IMR-90 (cell line): ENCODE data around the gene ATP6V0E2. TPM values are rescaled to one million over a fixed set of nuclear protein-coding genes. Genes with fewer than 3 reads are reported as not detected.

Experiments
- ATAC-seq: fragments of 200-7000 bp; cut with Tn5 transposase; 2 replicates; pipeline ENCODE4 v1.9.1; 2020; ENCODE audit warnings: low read depth, mild to moderate bottlenecking, moderate library complexity
- BruUV-seq: library from RNA; stranded (reverse); fragments of 400-500 nt; replicated peaks from 2 replicates; lab custom pipeline; 2021; lab: Mats Ljungman, UMichigan
- CTCF ChIA-PET: fragments of 300-600 bp; formaldehyde crosslinking; extraction: SDS; loops from one replicate; lab custom pipeline; 2021; ENCODE audit warnings: antibody characterized with exemption; lab: Yijun Ruan, JAX
- POLR2A ChIA-PET: fragments of 300-600 bp; sonication (Branson Sonifier 250); formaldehyde crosslinking; loops from one replicate; lab custom pipeline; 2022; ENCODE audit warnings: antibody characterized with exemption; ENCODE audit not compliant: unreplicated experiment; lab: Charles Lee
- DNase-seq: peaks from one replicate; pipeline ENCODE4 v3.0.0; 2013
- H2AFZ ChIP-seq: replicated peaks from 2 replicates; pipeline ENCODE3; 2013; ENCODE audit warnings: low read length, mild to moderate bottlenecking; ENCODE audit not compliant: poor library complexity
- H2AK5ac ChIP-seq: 2 replicates; pipeline ENCODE4 v1.6.1; 2013; ENCODE audit warnings: low read depth, low read length, inconsistent platforms
- H2AK9ac ChIP-seq: replicated peaks from 2 replicates; pipeline ENCODE3; 2013; ENCODE audit warnings: mild to moderate bottlenecking, low read depth, low read length, moderate library complexity; ENCODE audit not compliant: poor library complexity
- H2BK120ac ChIP-seq: 2 replicates; pipeline ENCODE4 v1.6.1; 2013; ENCODE audit warnings: low read depth, low read length, inconsistent platforms
- H2BK15ac ChIP-seq: 3 replicates; pipeline ENCODE4 v1.6.1; 2013; ENCODE audit warnings: low read depth, low read length, inconsistent platforms
- H2BK20ac ChIP-seq: 2 replicates; pipeline ENCODE4 v1.6.1; 2013; ENCODE audit warnings: low read depth, mild to moderate bottlenecking, inconsistent platforms, low read length, moderate library complexity
- H2BK5ac ChIP-seq: 2 replicates; pipeline ENCODE4 v1.6.1; 2013; ENCODE audit warnings: mild to moderate bottlenecking, low read depth, low read length, inconsistent platforms; ENCODE audit not compliant: poor library complexity, severe bottlenecking
- H3K14ac ChIP-seq: replicated peaks from 2 replicates; pipeline ENCODE4 v1.6.1; 2013; ENCODE audit warnings: low read depth, low read length, inconsistent platforms
- H3K18ac ChIP-seq: 2 replicates; pipeline ENCODE4 v1.6.1; 2013; ENCODE audit warnings: low read depth, low read length, control low read depth
- H3K23ac ChIP-seq: 2 replicates; pipeline ENCODE4 v1.6.1; 2013; ENCODE audit warnings: low read depth, low read length, inconsistent platforms
- H3K27ac ChIP-seq: 2 replicates; pipeline ENCODE4 v1.5.1; 2013; ENCODE audit warnings: mild to moderate bottlenecking, control low read depth, low read length; ENCODE audit not compliant: insufficient read depth
- H3K27me3 ChIP-seq: 2 replicates; pipeline ENCODE4 v1.6.1; 2013; ENCODE audit warnings: low read length; ENCODE audit not compliant: control insufficient read depth, insufficient read depth
- H3K36me3 ChIP-seq: 2 replicates; pipeline ENCODE4 v1.6.1; 2013; ENCODE audit warnings: low read length, mixed read lengths; ENCODE audit not compliant: control insufficient read depth, insufficient read depth
- H3K4ac ChIP-seq: 2 replicates; pipeline ENCODE4 v1.6.1; 2013; ENCODE audit warnings: low read depth, low read length, inconsistent platforms
- H3K4me1 ChIP-seq: 2 replicates; pipeline ENCODE4 v1.6.1; 2013; ENCODE audit warnings: low read length, mixed read lengths; ENCODE audit not compliant: control insufficient read depth, insufficient read depth
- H3K4me2 ChIP-seq: 2 replicates; pipeline ENCODE4 v1.6.1; 2013; ENCODE audit warnings: low read depth, mild to moderate bottlenecking, control low read depth, low read length, moderate library complexity
- H3K4me3 ChIP-seq: 2 replicates; pipeline ENCODE4 v1.5.1; 2013; ENCODE audit warnings: low read depth, mild to moderate bottlenecking, control low read depth, low read length, moderate library complexity; ENCODE audit not compliant: insufficient read depth
- H3K56ac ChIP-seq: 2 replicates; pipeline ENCODE4 v1.6.1; 2013; ENCODE audit warnings: low read length, inconsistent platforms; ENCODE audit not compliant: insufficient read depth; ENCODE audit errors: extremely low read depth
- H3K79me1 ChIP-seq, 2 experiments: 2 replicates each; pipeline ENCODE4 v1.6.1; 2013; ENCODE audit warnings: low read length in 2 of 2, inconsistent platforms in 1 of 2, low read depth in 1 of 2
- H3K9ac ChIP-seq: 2 replicates; pipeline ENCODE4 v1.6.1; 2013; ENCODE audit warnings: low read depth, low read length, control low read depth
- H3K9me1 ChIP-seq: 2 replicates; pipeline ENCODE4 v1.6.1; 2013; ENCODE audit warnings: low read length, inconsistent platforms; ENCODE audit not compliant: insufficient read depth
- H3K9me3 ChIP-seq: 2 replicates; pipeline ENCODE4 v1.6.1; 2013; ENCODE audit warnings: low read length; ENCODE audit not compliant: control insufficient read depth, insufficient read depth
- H4K20me1 ChIP-seq: 2 replicates; pipeline ENCODE4 v1.6.1; 2013; ENCODE audit warnings: low read length, inconsistent platforms; ENCODE audit not compliant: insufficient read depth
- H4K5ac ChIP-seq: 2 replicates; pipeline ENCODE4 v1.6.1; 2013; ENCODE audit warnings: mild to moderate bottlenecking, low read depth, low read length, control low read depth
- H4K8ac ChIP-seq, 2 experiments: 2 replicates each; pipeline ENCODE4 v1.6.1; 2013; ENCODE audit warnings: low read depth in 2 of 2, low read length in 2 of 2, control low read depth in 1 of 2, inconsistent platforms in 1 of 2
- H4K91ac ChIP-seq: 2 replicates; pipeline ENCODE4 v1.6.1; 2013; ENCODE audit warnings: low read depth, low read length, inconsistent platforms; ENCODE audit not compliant: insufficient read depth
- BHLHE40 ChIP-seq: fragments of 150-350 bp; IDR thresholded peaks from 2 replicates; pipeline ENCODE4 v1.6.1; 2016; ENCODE audit warnings: mild to moderate bottlenecking, low read depth, low read length
- CEBPB ChIP-seq: IDR thresholded peaks from 2 replicates; pipeline ENCODE4 v1.6.1; 2012; ENCODE audit warnings: low read depth, low read length, improper control_type of control experiment
- CHD1 ChIP-seq: IDR thresholded peaks from 2 replicates; pipeline ENCODE4 v1.6.1; 2012; ENCODE audit warnings: low read depth, low read length, improper control_type of control experiment
- FOS ChIP-seq: fragments of 150-350 bp; IDR thresholded peaks from 2 replicates; pipeline ENCODE4 v1.6.1; 2016; ENCODE audit warnings: low read depth, low read length
- MAFK ChIP-seq: IDR thresholded peaks from 2 replicates; pipeline ENCODE4 v1.6.1; 2012; ENCODE audit warnings: low read depth, low read length, improper control_type of control experiment
- MAZ ChIP-seq: IDR thresholded peaks from 2 replicates; pipeline ENCODE4 v1.6.1; 2012; ENCODE audit warnings: low read depth, mild to moderate bottlenecking, low read length, improper control_type of control experiment, moderate library complexity, borderline replicate concordance
- MXI1 ChIP-seq: IDR thresholded peaks from 2 replicates; pipeline ENCODE4 v1.6.1; 2012; ENCODE audit warnings: low read depth, mild to moderate bottlenecking, low read length, moderate library complexity, borderline replicate concordance
- NFE2L2 ChIP-seq: fragments of 150-350 bp; IDR thresholded peaks from 2 replicates; pipeline ENCODE4 v1.6.1; 2016; ENCODE audit warnings: low read depth, mild to moderate bottlenecking, low read length
- RAD21 ChIP-seq: IDR thresholded peaks from 2 replicates; pipeline ENCODE4 v1.6.1; 2012; ENCODE audit warnings: low read length, improper control_type of control experiment
- RCOR1 ChIP-seq: IDR thresholded peaks from 2 replicates; pipeline ENCODE4 v1.6.1; 2012; ENCODE audit warnings: mild to moderate bottlenecking, low read length, improper control_type of control experiment; ENCODE audit not compliant: insufficient replicate concordance
- RFX5 ChIP-seq: IDR thresholded peaks from 2 replicates; pipeline ENCODE4 v1.8.0; 2012; ENCODE audit warnings: low read depth, mild to moderate bottlenecking, low read length, moderate library complexity
- SMC3 ChIP-seq: fragments of 150-350 bp; IDR thresholded peaks from 2 replicates; pipeline ENCODE4 v1.6.1; 2016; ENCODE audit warnings: low read depth, mild to moderate bottlenecking, antibody characterized with exemption, low read length, moderate library complexity
- WGBS, 2 experiments: methylation state at CpG; one replicate each; pipeline versions ENCODE4 v1.1.5 to v1.1.7; 2013; ENCODE audit warnings: missing lambda C conversion rate in 2 of 2; ENCODE audit not compliant: insufficient read length in 1 of 2; ENCODE audit errors: extremely low coverage in 2 of 2; 5-methylcytosine and 5-hydroxymethylcytosine counted together
- dilution Hi-C: fragments of 300-500 bp; cut with HindIII; formaldehyde crosslinking; loops from one replicate; pipeline ENCODE4 v1.14.3; 2018; ENCODE audit warnings: low sequenced_read_pairs; ENCODE audit not compliant: unreplicated experiment
- in situ Hi-C: fragments of 300-500 bp; cut with MboI; formaldehyde crosslinking; loops from 3 replicates; pipeline ENCODE4 v1.14.3; 2019; ENCODE audit warnings: low sequenced_read_pairs, inconsistent platforms, mixed read lengths
- intact Hi-C: fragments of 100-400 bp; cut with micrococcal nuclease; formaldehyde crosslinking; loops from 2 replicates; pipeline ENCODE4 v1.10.0; 2022
- polyA plus RNA-seq, 3 experiments: library from polyadenylated mRNA; depleted of rRNA; stranded (reverse); fragments of >200 nt; gene quantifications; 2 replicates each; pipeline ENCODE4 v1.2.3, GENCODE V29; 2012; ENCODE audit warnings: low replicate concordance in 1 of 3
- total RNA-seq: library from RNA; depleted of rRNA; stranded (reverse); fragments of >200 nt; gene quantifications from 2 replicates; pipeline ENCODE4 v1.2.3, GENCODE V29; 2012

The ATP6V0E2 gene
- total and polyA plus RNA-seq, 2 of the 4 experiments (the other 2 are of a cell fraction) = 5.7 to 30.3 TPM

GRCh38 chr7:149884016-149884415 lies 10.2 kb downstream of the ATP6V0E2 start:
- Histone ChIP-seq H4K91ac (no peak overlapping the region), H2BK120ac (no peak overlapping the region), H2BK5ac (no peak overlapping the region), H3K27me3 (no peaks in the 10 kb centered on the region), H3K9me3 (no peaks in the 10 kb centered on the region), H2BK15ac (no peak overlapping the region), H2AK5ac (no peak overlapping the region), H2AFZ (no peak overlapping the region), H3K79me1 (no peaks in the 10 kb centered on the region), H2BK20ac (no peak overlapping the region), H4K20me1 (no peaks in the 10 kb centered on the region), H3K4ac (no peak overlapping the region), H3K27ac (no peak overlapping the region), H3K18ac (no peak overlapping the region), H2AK9ac (no peak overlapping the region), H4K8ac (no peak overlapping the region), H3K56ac (no peak overlapping the region), H4K5ac (no peak overlapping the region), H3K9ac (no peak overlapping the region), H3K36me3 (no peaks in the 10 kb centered on the region), H3K4me1 (peaks cover 3% of the 10 kb centered on the region; the same call in 1 of the 2 replicates), H3K9me1 (no peaks in the 10 kb centered on the region), H3K4me3 (no peak overlapping the region), H3K23ac (no peak overlapping the region), H3K14ac (no peak overlapping the region), H3K4me2 (no peak overlapping the region)
- no TSS peak for BruUV-seq
- dilution Hi-C loops = no loop called here
- no peak for DNase-seq
- in situ Hi-C loops = no loop called here
- ChIA-PET CTCF (no interaction called here), POLR2A (no interaction called here)
- 42% methylated on average over 2 of the region's 4 CpGs; no CpG with 5 or more reads in 1 of the 2 experiments for WGBS, 2 experiments
- intact Hi-C loops = loop anchor here (5.0 kb wide), 2 partner anchors 118 to 163 kb away; no protein-coding TSS in a partner anchor
- no peak for TF ChIP-seq NFE2L2
- no peak for TF ChIP-seq MAFK
- no peak for TF ChIP-seq CEBPB
- TF ChIP-seq MAZ = no peak
- no peak for TF ChIP-seq BHLHE40
- no peak for TF ChIP-seq FOS
- TF ChIP-seq CHD1 = no peak
- TF ChIP-seq RAD21 = no peak
- TF ChIP-seq MXI1 = no peak
- TF ChIP-seq SMC3 = no peak
- TF ChIP-seq RCOR1 = no peak
- no peak for TF ChIP-seq RFX5
- no peak for ATAC-seq
